GM18907 (cell line): ENCODE data around the gene CRYBG2.
"Not testable (repeated sequence)": the region's sequence is repeated elsewhere in the genome, so short reads cannot be mapped to it uniquely, and the experiment has no call there.

ENCODE experiments used
- ATAC-seq: cut with Tn5 transposase; IDR thresholded peaks from one replicate; pipeline ENCODE4 v1.9.1; 2021; ENCODE audit warnings: mild to moderate bottlenecking, moderate library complexity; ENCODE audit not compliant: unreplicated experiment

Gene CRYBG2

GRCh38 chr1:26324550-26324949 is 29.4 kb downstream of the CRYBG2 start:
- no peak for ATAC-seq

GRCh38 chr1:26323382-26323781 is 30.5 kb downstream of the CRYBG2 start:
- ATAC-seq = no peak

- ATAC-seq = no peak
These were observed 31.9 kb downstream of the CRYBG2 start for GRCh38 chr1:26322042-26322331.

GRCh38 chr1:26321315-26322041 is 32.5 kb downstream of the CRYBG2 start:
- ATAC-seq = peak; percentile 50

GRCh38 chr1:26320896-26321295 is 33.0 kb downstream of the CRYBG2 start:
- peak; percentile 1 for ATAC-seq

GRCh38 chr1:26318338-26319064 is 35.4 kb downstream of the CRYBG2 start:
- no peak for ATAC-seq

GRCh38 chr1:26317612-26318337 is 36.2 kb downstream of the CRYBG2 start, which contains the start of gene CD52:
CD52 (plus strand) TSS chr1:26317958; CDS start chr1:26318018, 60 bp downstream.
- no peak for ATAC-seq

- no peak for ATAC-seq
These were observed 36.8 kb downstream of the CRYBG2 start for GRCh38 chr1:26317146-26317545.

GRCh38 chr1:26315874-26316850 is 37.8 kb downstream of the CRYBG2 start:
- no peak for ATAC-seq

- no peak for ATAC-seq
These were observed 39.4 kb downstream of the CRYBG2 start for GRCh38 chr1:26314501-26314900.

GRCh38 chr1:26307966-26308899 is 45.7 kb downstream of the CRYBG2 start:
- ATAC-seq = not testable (repeated sequence)

- ATAC-seq = no peak
These were observed 46.6 kb downstream of the CRYBG2 start for GRCh38 chr1:26307363-26307781.

- peak; percentile 94 for ATAC-seq
These were observed 47.4 kb downstream of the CRYBG2 start, which contains the start of gene UBXN11 for GRCh38 chr1:26306290-26307229. UBXN11 (minus strand) TSS chr1:26306636; CDS start chr1:26302883, 3,753 bp downstream.

GRCh38 chr1:26305667-26306289 is 48.2 kb downstream of the CRYBG2 start:
- ATAC-seq = peak; percentile 23

- no peak for ATAC-seq
These were observed 51.1 kb downstream of the CRYBG2 start for GRCh38 chr1:26302733-26303405.

- no peak for ATAC-seq
These were observed 53.2 kb downstream of the CRYBG2 start for GRCh38 chr1:26300578-26301275.

GRCh38 chr1:26297791-26298124 is 56.2 kb downstream of the CRYBG2 start:
- ATAC-seq = no peak
